Nephron (organoid): Measurements from ENCODE around the gene ADAMTS15.

Experiments used
- H3K27ac Mint-ChIP-seq, 3 experiments: 2 replicates each; pipeline ENCODE4 v1.8.0; 2020; ENCODE audit warnings: mixed read lengths in 3 of 3, mild to moderate bottlenecking in 2 of 3, moderate library complexity in 1 of 3
- H3K27me3 Mint-ChIP-seq: 2 replicates; pipeline ENCODE4 v1.8.0; 2021; ENCODE audit warnings: low read depth, mild to moderate bottlenecking, moderate library complexity, mixed read lengths
- H3K36me3 Mint-ChIP-seq: 2 replicates; pipeline ENCODE4 v1.8.0; 2020; ENCODE audit warnings: low read depth, mixed read lengths
- H3K4me1 Mint-ChIP-seq: 2 replicates; pipeline ENCODE4 v1.8.0; 2020; ENCODE audit warnings: mixed read lengths
- H3K4me3 Mint-ChIP-seq, 3 experiments: 2 replicates each; pipeline ENCODE4 v1.8.0; 2020; ENCODE audit warnings: mild to moderate bottlenecking in 3 of 3, mixed read lengths in 3 of 3, moderate library complexity in 2 of 3
- H3K9me3 Mint-ChIP-seq: 2 replicates; pipeline ENCODE4 v1.8.0; 2020; ENCODE audit warnings: mixed read lengths
- TF ChIP-seq, protein P1 (sequence below), 3 experiments: fragments of 200-600 bp; sonication (generic); IDR thresholded peaks; one replicate each; pipeline ENCODE4 v1.5.0; 2021; ENCODE audit warnings: antibody characterized with exemption in 3 of 3; ENCODE audit not compliant: unreplicated experiment in 3 of 3

Gene ADAMTS15

DNA sequence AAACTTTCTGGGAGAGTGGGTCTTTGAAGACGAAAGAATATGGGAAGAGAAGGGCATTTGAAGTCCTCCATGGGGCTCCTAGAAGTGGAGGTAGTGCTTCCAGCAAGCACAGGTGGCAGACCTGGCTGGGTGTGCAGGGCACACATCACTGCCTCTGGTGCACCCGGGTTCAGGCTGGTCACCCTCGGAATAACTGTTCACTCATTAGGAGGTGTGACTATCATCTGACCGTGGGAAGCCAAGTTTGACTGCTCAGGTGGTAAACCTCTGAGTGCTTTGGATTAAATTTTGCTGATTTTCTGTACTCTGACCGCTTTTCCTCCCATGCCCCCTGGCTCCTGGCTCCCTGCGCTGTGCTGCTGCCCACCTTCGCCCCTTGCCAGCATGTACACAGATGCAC, 11.1 kb downstream of the ADAMTS15 start:
- peaks cover 70% of the 10 kb centered on the region for H3K36me3 Mint-ChIP-seq
- peak overlapping the region in 1 of 3 experiments; percentile 6 for H3K4me3 Mint-ChIP-seq
- no peaks in the 10 kb centered on the region for H3K27me3 Mint-ChIP-seq
- H3K9me3 Mint-ChIP-seq, result no peaks in the 10 kb centered on the region
- TF ChIP-seq, protein P1, sequence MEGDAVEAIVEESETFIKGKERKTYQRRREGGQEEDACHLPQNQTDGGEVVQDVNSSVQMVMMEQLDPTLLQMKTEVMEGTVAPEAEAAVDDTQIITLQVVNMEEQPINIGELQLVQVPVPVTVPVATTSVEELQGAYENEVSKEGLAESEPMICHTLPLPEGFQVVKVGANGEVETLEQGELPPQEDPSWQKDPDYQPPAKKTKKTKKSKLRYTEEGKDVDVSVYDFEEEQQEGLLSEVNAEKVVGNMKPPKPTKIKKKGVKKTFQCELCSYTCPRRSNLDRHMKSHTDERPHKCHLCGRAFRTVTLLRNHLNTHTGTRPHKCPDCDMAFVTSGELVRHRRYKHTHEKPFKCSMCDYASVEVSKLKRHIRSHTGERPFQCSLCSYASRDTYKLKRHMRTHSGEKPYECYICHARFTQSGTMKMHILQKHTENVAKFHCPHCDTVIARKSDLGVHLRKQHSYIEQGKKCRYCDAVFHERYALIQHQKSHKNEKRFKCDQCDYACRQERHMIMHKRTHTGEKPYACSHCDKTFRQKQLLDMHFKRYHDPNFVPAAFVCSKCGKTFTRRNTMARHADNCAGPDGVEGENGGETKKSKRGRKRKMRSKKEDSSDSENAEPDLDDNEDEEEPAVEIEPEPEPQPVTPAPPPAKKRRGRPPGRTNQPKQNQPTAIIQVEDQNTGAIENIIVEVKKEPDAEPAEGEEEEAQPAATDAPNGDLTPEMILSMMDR (IDR thresholded peaks at IDR 0.05; ENCODE audit: unreplicated experiment in 3 of 3), result no peak
- H3K27ac Mint-ChIP-seq, result peak overlapping the region; percentile 51 to 71 (median 51)
- H3K4me1 Mint-ChIP-seq, result peaks cover 55% of the 10 kb centered on the region

DNA sequence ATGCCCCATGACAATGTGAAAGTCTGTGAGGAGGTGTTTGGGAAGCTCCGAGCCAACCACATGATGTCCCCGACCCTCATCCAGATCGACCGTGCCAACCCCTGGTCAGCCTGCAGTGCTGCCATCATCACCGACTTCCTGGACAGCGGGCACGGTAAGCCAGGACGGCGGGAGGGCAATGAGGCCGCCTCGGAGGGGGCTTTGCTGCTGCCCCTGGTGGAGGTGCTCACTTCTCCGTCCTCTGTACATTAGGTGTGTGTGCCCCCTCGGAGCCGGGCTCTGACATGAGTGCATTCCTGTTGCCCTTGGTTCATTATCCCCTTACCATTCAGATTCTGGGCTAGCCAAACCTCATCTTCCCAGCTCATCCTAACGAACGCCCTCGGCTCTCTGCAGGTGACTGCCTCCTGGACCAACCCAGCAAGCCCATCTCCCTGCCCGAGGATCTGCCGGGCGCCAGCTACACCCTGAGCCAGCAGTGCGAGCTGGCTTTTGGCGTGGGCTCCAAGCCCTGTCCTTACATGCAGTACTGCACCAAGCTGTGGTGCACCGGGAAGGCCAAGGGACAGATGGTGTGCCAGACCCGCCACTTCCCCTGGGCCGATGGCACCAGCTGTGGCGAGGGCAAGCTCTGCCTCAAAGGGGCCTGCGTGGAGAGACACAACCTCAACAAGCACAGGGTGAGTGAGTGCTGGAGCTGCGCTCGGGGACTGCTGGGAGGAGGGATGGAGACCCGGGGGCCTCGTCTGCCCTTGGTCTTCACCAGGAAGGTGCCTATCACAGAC, 13.8 kb downstream of the ADAMTS15 start:
- H3K36me3 Mint-ChIP-seq, result peaks cover 57% of the 10 kb centered on the region
- H3K4me3 Mint-ChIP-seq, result no peak overlapping the region
- TF ChIP-seq, protein P1 (IDR thresholded peaks at IDR 0.05; ENCODE audit: unreplicated experiment in 3 of 3), result no peak
- no peak overlapping the region for H3K27ac Mint-ChIP-seq
- peaks cover 29% of the 10 kb centered on the region for H3K4me1 Mint-ChIP-seq
- H3K9me3 Mint-ChIP-seq, result no peaks in the 10 kb centered on the region
- no peaks in the 10 kb centered on the region for H3K27me3 Mint-ChIP-seq

DNA sequence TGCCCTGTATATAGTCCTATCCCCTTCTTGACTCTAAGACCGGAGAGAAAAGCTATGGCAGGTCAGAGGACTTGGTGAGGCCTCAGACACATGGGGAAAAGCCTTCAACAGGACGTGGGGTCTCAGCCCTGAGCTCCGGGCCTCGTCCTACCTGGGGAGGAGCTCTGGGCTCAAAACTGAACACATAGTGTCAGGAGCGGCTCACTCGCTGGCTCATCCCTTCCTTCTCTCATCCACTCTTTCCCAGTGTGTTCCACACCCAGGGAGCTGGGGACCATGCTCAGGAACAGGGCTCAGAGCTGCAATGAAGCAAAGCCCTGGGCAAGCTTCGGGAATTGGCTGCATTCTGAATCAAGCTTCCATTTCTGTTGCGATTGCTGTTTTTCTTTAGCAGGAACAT, 14.5 kb downstream of the ADAMTS15 start:
- TF ChIP-seq, protein P1 (IDR thresholded peaks at IDR 0.05; ENCODE audit: unreplicated experiment in 3 of 3), result no peak
- H3K4me3 Mint-ChIP-seq, result no peak overlapping the region
- H3K36me3 Mint-ChIP-seq, result peaks cover 53% of the 10 kb centered on the region
- no peaks in the 10 kb centered on the region for H3K9me3 Mint-ChIP-seq
- H3K4me1 Mint-ChIP-seq, result peaks cover 23% of the 10 kb centered on the region
- H3K27me3 Mint-ChIP-seq, result no peaks in the 10 kb centered on the region
- no peak overlapping the region for H3K27ac Mint-ChIP-seq

DNA sequence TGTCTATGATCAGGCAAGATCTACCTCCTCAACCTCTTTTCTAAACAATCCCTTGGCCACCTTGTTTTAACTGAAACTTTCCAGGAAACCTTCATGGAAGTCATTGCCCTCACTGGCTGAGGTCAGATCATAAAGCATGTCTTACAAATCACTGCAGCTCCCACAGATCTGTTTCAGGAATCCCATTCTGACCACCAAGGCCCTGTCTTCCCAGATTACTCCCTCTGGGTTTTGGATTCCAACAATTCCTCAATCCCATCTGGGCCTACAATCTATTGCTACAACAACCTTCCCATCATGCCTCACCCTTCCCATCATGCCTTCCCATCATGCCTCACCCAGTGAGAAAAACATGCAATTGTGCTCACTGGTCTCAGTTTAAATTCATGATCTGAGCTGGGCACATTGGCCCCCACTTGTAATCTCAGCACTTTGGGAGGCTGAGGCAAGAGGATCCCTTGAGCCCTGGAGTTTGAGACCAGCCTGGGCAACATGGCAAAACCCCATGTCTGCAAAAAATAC, 15.9 kb downstream of the ADAMTS15 start:
- no peaks in the 10 kb centered on the region for H3K9me3 Mint-ChIP-seq
- H3K4me1 Mint-ChIP-seq, result peaks cover 19% of the 10 kb centered on the region
- peaks cover 3% of the 10 kb centered on the region for H3K27me3 Mint-ChIP-seq
- no peak overlapping the region for H3K27ac Mint-ChIP-seq
- TF ChIP-seq, protein P1 (IDR thresholded peaks at IDR 0.05; ENCODE audit: unreplicated experiment in 3 of 3), result no peak
- peaks cover 52% of the 10 kb centered on the region for H3K36me3 Mint-ChIP-seq
- no peak overlapping the region for H3K4me3 Mint-ChIP-seq

DNA sequence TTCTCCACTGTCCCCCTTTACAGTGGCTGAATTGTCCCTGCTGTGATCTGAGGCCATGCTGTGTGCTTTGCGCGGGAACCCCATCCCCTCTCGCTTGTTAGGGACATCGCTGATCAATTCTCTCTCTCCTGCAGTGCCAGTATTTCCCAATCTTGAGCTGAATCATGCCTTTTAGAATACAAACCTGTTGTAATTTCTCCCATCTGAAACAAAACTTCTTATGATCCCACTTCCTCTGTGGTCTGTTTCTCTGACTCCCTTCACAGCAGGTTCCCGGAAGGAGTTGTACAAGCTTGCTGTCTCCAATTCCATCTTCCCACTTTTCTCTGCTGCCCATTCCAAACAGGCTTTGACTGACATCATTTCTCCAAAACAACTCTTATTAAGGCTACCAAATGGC, 16.8 kb downstream of the ADAMTS15 start:
- peaks cover 3% of the 10 kb centered on the region for H3K27me3 Mint-ChIP-seq
- TF ChIP-seq, protein P1 (IDR thresholded peaks at IDR 0.05; ENCODE audit: unreplicated experiment in 3 of 3), result no peak
- peaks cover 44% of the 10 kb centered on the region for H3K36me3 Mint-ChIP-seq
- no peak overlapping the region for H3K4me3 Mint-ChIP-seq
- peaks cover 14% of the 10 kb centered on the region for H3K4me1 Mint-ChIP-seq
- H3K9me3 Mint-ChIP-seq, result no peaks in the 10 kb centered on the region
- H3K27ac Mint-ChIP-seq, result no peak overlapping the region
